Measurements from ENCODE around the gene UBALD2. TPM values are rescaled to one million over a fixed set of nuclear protein-coding genes. Genes with fewer than 3 reads are reported as not detected.

UBALD2 gene
- total and polyA plus RNA-seq, 8 donors = 1.8 to 49.5 (median 38.7) TPM

- DNase-seq = no peak
- no peak for TF ChIP-seq POLR2AphosphoS5 (IDR thresholded peaks at IDR 0.05)
- TF ChIP-seq, protein P1, sequence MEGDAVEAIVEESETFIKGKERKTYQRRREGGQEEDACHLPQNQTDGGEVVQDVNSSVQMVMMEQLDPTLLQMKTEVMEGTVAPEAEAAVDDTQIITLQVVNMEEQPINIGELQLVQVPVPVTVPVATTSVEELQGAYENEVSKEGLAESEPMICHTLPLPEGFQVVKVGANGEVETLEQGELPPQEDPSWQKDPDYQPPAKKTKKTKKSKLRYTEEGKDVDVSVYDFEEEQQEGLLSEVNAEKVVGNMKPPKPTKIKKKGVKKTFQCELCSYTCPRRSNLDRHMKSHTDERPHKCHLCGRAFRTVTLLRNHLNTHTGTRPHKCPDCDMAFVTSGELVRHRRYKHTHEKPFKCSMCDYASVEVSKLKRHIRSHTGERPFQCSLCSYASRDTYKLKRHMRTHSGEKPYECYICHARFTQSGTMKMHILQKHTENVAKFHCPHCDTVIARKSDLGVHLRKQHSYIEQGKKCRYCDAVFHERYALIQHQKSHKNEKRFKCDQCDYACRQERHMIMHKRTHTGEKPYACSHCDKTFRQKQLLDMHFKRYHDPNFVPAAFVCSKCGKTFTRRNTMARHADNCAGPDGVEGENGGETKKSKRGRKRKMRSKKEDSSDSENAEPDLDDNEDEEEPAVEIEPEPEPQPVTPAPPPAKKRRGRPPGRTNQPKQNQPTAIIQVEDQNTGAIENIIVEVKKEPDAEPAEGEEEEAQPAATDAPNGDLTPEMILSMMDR (IDR thresholded peaks at IDR 0.05) = peak in 1 of 7 experiments; percentile 28
- TF ChIP-seq POLR2A (IDR thresholded peaks at IDR 0.05) = no peak
- no peak for TF ChIP-seq EP300 (IDR thresholded peaks at IDR 0.05)
- no peak overlapping the region for H3K27ac ChIP-seq
- no peaks in the 10 kb centered on the region for H3K9me3 ChIP-seq
- H3K4me3 ChIP-seq = no peak overlapping the region
- WGBS, 5 donors = 79 to 89% (median 86%) methylated on average over 8 to 15 of the region's 15 CpGs
- peaks cover 7 to 15% (median 11%) of the 10 kb centered on the region in 4 donors for H3K4me1 ChIP-seq
- H3K36me3 ChIP-seq = no peaks in the 10 kb centered on the region
- H3K27me3 ChIP-seq = no peaks in the 10 kb centered on the region
- intact Hi-C loops (cut with DNase I; ENCODE audit: low total_unique reads) = loop anchor here (5.0 kb wide), 1 partner anchor 158 kb away; no protein-coding TSS in a partner anchor
Measured at GRCh38 chr17:76279742-76280287, 14.7 kb downstream of the UBALD2 start.

- no peak overlapping the region for H3K4me3 ChIP-seq
- WGBS, 5 donors = 84 to 95% (median 92%) methylated on average over 11 to 15 of the region's 15 CpGs
- no peaks in the 10 kb centered on the region for H3K27me3 ChIP-seq
- intact Hi-C loops (cut with DNase I; ENCODE audit: low total_unique reads) = no loop called here
- no peaks in the 10 kb centered on the region for H3K36me3 ChIP-seq
- TF ChIP-seq POLR2AphosphoS5 (IDR thresholded peaks at IDR 0.05) (no peak), POLR2A (IDR thresholded peaks at IDR 0.05) (no peak), EP300 (IDR thresholded peaks at IDR 0.05) (no peak)
- TF ChIP-seq, protein P1 (IDR thresholded peaks at IDR 0.05) = no peak
- no peak overlapping the region for H3K27ac ChIP-seq
- DNase-seq = no peak
- no peaks in the 10 kb centered on the region for H3K9me3 ChIP-seq
- peaks cover 7 to 15% (median 11%) of the 10 kb centered on the region in 4 donors for H3K4me1 ChIP-seq
Measured at GRCh38 chr17:76280650-76281049, 15.5 kb downstream of the UBALD2 start.

DNA sequence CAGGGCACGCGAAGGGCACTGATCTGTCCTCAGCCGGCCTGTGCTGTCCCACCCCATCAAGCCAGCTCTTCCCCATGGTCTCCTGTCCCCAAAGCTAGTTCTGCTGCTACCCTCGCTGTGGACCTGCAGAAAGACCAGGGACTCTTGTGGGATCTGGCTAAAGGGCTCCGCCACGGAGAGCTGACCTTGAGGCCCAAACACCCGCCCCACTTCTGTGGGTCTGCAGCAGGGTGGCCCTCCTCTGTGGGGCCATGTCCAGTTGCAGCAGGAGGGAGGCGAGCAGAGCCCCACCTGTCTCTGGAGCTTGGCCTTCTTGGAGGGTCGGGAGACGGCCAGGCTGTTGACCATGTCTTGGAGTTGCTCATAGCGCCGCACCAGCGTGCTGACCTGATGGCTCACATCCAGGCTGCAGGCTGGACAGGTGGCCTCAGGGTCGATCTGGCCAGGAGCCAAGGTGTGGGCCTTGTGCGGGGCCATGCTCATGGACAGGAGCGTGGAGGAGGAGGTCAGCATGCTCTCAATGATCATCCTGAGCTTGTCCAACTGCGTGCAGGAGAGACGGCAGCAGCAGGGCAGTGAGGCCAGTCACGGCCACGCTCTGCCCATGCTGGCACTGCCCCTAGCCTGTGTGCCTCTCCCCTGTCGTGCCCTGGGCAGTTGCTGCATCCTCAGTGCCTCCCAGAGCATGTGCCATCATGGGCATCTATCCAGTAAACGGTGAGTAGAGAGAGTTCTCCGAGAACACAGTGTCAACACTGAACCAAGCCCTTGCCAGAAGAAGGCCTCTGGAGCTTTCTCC lies 16.6 kb downstream of the UBALD2 start:
- no peak for TF ChIP-seq POLR2A (IDR thresholded peaks at IDR 0.05)
- TF ChIP-seq, protein P1 (IDR thresholded peaks at IDR 0.05) = no peak
- no peak for TF ChIP-seq EP300 (IDR thresholded peaks at IDR 0.05)
- no peak for TF ChIP-seq POLR2AphosphoS5 (IDR thresholded peaks at IDR 0.05)
- H3K27ac ChIP-seq = no peak overlapping the region
- 78 to 89% (median 82%) methylated on average over 17 to 23 of the region's 23 CpGs for WGBS, 5 donors
- H3K36me3 ChIP-seq = no peaks in the 10 kb centered on the region
- H3K27me3 ChIP-seq = no peaks in the 10 kb centered on the region
- no peaks in the 10 kb centered on the region for H3K9me3 ChIP-seq
- intact Hi-C loops (cut with DNase I; ENCODE audit: low total_unique reads) = no loop called here
- no peak for DNase-seq
- peaks cover 7 to 15% (median 11%) of the 10 kb centered on the region in 4 donors for H3K4me1 ChIP-seq
- H3K4me3 ChIP-seq = no peak overlapping the region

DNA sequence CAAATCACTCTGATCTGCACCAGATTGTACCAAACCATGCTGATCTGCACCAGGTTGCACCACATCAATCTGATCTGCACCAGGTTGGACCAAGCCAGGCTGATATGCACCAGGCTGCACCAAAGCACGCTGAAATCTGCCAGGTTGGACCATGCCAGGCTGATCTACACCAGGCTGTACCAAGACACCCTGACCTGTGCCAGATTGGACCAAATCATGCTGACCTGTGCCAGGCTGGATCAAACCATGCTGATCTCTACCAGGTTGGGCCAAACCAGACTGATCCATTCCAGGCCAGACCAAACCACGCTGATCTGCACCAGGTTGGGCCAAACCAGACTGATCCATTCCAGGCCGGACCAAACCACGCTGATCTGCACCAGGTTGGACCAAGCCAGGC lies 27.4 kb downstream of the UBALD2 start:
- peaks cover 0 to 36% (median 22%) of the 10 kb centered on the region in 4 donors for H3K36me3 ChIP-seq
- no peaks in the 10 kb centered on the region for H3K27me3 ChIP-seq
- no peak for DNase-seq
- no peak overlapping the region for H3K27ac ChIP-seq
- H3K4me3 ChIP-seq = no peak overlapping the region
- no peaks in the 10 kb centered on the region for H3K9me3 ChIP-seq
- intact Hi-C loops (cut with DNase I; ENCODE audit: low total_unique reads) = loop anchor here (10.0 kb wide), 1 partner anchor 268 kb away; the partner anchor contains the start of gene EVPL
- no peaks in the 10 kb centered on the region for H3K4me1 ChIP-seq
- TF ChIP-seq EP300 (IDR thresholded peaks at IDR 0.05) (no peak), POLR2A (IDR thresholded peaks at IDR 0.05) (no peak), POLR2AphosphoS5 (IDR thresholded peaks at IDR 0.05) (no peak)
- TF ChIP-seq, protein P1 (IDR thresholded peaks at IDR 0.05) = no peak
- 75 to 99% (median 96%) methylated on average over 4 of the region's 4 CpGs; no CpG with 5 or more reads in 1 of the 5 donors for WGBS, 5 donors
